ENCODE data around the gene BCDIN3D.
"Not testable (repeated sequence)": the region's sequence is repeated elsewhere in the genome, so short reads cannot be mapped to it uniquely, and the experiment has no call there.

BCDIN3D gene

DNA sequence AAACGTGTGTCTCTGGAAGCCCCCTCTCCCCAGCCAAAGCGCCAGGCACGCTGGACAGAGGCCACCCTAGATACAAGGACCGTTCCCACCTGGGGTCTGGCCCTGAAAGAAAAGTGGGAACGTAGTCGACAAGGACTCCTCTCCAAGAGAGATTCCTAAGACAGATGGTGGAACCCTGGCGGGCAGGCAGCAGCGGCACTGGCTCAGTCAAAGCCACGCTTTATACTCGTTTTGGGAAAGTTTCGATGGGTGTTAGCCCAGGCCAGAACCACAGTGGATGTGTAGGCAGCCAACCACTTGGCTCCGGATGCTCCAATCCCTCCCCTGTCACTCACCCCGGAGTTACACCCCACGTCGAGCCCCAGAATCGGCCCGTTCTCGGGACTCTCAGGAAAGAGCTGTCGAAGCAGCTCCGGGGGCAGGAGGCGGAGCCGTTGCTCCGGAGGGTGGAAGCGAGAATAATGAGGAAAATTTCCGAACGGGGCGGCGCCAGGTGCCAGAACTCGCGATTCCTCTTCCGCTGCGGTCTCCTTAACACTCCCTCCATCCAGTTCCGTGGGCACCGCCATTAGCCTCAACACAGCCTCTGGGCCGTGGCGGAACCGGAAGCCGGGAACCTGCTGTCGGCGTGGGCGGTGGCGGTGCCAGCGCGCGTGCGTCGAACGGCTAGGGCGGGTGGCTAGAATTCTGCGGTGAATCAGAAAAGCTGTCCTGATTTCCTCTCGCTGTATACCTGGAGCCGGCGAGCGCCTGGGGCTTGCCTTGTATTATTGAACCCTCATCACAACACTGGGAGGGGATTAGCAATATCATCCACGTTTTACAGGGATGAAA lies at the start of gene BCDIN3D:
Gene BCDIN3D (minus strand): TSS at position 588 of the 834 bp plus-strand sequence. CDS start 19 bp downstream, at position 569.
- peak; percentile 83 for DNase-seq

GRCh38 chr12:49892084-49892731 lies 49.3 kb upstream of the BCDIN3D start:
- DNase-seq: no peak

DNA sequence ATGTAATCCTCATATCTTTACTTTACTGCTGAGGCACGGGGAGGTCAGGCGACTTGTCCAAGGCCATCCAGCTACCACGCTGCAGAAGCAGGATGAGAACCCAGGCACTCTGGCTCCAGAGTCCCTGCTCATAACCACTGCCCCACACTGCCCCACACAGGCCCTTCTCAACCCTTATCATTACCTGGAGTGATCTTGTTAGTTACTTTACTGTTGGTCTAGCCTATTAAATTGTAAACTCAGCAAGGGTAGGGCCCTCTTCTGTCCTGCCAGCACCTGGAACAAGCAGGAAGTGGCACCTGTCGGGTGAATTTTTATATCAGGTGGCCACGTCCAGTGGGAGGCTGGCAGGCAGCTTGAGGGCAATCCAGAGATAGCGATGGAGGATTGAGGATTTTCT lies 48.6 kb upstream of the BCDIN3D start:
- DNase-seq: peak; percentile 12

GRCh38 chr12:49891012-49891411 lies 48.1 kb upstream of the BCDIN3D start:
- DNase-seq: no peak

- DNase-seq: no peak
These were observed 47.2 kb upstream of the BCDIN3D start for GRCh38 chr12:49890096-49890461.

- no peak for DNase-seq
These were observed 46.6 kb upstream of the BCDIN3D start for GRCh38 chr12:49889361-49890095.

GRCh38 chr12:49888461-49889151 lies 45.7 kb upstream of the BCDIN3D start:
- DNase-seq: peak; percentile 87

DNA sequence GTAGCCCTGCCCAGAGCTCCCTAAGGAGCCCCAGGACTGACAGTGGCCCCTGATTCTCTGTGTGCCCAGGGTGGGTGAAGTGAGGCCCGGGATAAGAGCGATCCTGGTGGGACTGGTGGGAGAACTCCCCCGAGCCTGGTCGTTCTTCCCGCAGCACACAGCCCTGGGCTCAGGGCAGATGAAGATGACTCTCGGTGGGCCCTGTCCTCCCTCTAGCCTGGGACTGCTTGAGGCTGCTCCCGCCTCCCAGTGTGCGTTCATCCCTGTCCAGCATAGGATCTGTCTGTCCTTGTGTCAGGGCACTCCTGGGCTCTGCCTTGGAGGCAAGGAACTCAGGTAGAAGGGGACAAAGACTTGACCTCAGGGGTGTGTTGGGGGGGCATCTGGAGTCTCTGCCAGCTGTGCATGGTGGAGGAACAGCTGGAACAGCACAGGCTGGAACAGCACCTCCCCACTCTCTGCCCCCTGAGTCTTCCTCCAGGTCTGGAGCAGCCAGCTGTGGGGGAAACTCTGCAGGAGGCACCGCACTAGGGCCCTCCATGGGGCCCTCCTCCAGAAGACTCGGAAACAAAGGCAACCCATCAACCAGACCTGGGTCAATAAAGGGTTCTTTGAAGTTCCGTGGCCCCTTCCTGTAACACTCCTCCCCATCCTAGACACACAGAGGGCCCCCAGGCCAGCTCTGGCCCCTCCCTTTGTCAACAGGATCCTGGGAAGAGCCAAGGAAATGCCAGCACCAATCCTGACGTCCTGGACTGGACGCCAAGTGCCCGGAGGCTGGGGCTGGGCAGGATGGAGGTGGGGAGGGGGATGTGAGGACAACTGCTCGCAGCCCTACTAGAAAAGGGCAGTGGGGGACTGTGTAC lies 44.9 kb upstream of the BCDIN3D start:
- no peak for DNase-seq

DNA sequence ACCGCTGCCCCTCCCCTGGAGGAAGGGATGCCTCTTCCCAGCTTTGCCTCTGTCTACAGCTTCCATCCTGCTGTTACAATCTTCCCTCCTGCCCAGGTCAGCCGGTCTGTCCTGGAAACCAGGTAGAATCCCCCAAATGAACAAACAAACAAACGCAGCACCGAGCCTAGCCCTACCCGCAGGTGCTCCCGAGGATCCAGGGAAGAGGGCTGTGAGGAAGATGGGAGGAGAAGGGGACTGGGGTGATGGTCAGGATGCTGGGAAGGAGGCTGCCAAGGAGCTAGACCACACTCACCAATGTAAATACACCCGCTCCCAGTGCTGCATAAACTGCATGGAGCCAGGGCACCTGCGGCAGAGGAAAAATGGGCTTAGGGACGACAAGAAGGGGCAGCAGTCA lies 44.2 kb upstream of the BCDIN3D start:
- no peak for DNase-seq

DNA sequence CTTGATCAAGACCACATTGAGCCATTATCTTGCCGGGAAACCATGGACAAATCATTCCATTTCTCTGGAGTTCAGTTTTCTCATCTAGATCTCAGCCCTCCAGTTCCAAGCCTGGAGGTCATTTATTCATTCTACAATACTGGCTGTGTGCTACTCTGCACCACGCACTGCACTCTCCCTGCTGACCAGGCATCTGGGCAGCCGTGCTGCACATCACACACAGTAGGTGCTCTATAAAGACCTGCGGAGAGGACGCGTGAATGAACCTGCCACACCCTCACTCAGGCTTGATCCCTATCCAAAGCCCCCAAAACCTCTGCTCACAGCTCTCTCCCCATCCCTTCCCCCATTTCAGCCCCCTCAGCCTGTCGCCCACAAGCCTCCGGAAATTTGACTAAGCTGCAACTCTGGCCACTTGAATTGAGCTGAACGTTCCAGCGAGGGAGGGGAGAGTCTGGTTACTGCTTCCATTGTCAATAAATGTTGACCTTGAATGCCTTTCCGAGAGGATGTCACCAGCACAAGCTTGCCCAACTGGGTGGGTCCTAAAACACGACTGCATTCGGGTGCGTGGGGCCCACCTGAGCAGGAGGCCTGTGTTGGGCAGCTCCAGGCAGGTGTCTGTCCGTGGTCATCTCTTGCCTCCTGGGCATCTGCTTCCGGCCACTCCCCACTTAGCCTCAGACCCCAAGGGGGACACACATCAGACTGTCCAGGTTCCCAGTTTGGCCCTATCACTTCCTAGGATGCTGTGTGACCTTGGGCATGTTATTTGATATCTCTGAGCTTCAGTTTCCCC lies 43.0 kb upstream of the BCDIN3D start:
- DNase-seq: peak; percentile 43

- DNase-seq: peak; percentile 23
These were observed 42.2 kb upstream of the BCDIN3D start for GRCh38 chr12:49885118-49885517.

GRCh38 chr12:49882851-49883464 lies 40.1 kb upstream of the BCDIN3D start:
- no peak for DNase-seq

DNA sequence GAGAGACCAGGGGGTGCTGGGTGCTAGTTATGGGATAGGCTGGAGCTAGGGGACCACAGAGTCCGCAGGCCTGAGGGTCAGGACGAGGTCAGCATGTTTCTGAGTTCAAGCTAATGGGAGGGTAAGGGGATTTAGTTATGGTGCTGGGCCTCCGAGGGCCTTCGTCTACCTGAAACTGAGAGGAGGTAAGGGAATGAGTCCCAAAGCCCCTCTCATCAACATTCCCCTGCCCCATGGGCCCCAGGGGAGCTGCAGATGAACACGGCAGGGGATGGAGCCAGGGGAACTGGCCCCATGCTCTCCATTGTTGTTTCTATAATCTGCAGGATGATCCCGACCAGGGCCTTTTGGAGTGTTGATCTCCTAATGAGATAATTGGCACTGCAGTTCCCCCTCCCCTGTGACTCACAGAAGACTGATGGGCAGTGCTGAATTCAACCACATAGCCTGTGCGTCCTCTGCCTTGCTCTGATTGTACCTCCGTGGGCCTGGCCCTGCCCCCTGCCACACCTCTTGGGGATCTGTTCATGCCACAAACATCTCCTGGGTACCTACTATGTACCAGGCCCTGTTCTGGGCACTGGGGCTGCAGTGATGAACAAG lies 39.4 kb upstream of the BCDIN3D start:
- DNase-seq: no peak

DNA sequence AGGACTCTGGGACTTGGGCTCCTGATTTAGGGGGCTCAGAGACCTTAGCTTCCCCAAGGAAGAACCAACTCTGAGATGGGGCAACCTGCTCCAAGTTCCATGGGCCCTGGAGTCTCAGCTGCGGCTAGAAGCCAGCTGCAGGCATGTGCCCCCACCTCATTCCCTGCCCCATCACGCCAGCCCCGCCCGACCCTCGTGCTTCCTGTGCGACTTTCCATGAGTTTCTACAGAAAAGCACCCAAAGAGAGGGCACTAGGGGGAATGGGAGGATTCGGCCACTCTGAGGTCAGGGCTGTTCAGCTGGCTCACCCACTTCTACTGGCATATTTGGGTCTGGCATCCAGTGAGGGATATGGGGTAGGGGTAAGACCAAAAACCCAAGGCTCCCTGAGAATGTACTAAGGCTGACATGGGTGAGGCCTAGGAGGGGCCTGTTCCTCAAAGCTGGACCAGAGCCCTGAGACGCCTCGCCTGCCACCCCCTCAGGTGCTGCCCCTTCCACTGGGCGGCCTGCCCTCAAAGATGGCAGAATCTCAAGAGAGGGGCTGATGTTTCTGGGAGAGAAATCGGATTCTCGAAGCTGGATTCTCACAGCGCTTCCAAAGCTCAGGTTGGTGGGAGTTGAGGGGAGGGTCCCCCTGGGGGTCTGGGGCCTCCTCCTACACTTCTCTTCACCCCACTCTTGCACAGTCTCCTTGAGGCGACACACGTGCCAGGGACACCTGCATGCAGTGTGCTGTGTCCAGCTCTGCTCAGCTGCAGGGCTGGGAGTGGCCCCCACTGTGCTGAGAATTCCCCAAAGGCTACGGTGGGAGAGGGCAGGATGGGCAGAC lies 38.7 kb upstream of the BCDIN3D start:
- no peak for DNase-seq

GRCh38 chr12:49880756-49881414 lies 38.0 kb upstream of the BCDIN3D start:
- DNase-seq: no peak

- not testable (repeated sequence) for DNase-seq
These were observed 36.2 kb upstream of the BCDIN3D start for GRCh38 chr12:49879065-49879464.

DNA sequence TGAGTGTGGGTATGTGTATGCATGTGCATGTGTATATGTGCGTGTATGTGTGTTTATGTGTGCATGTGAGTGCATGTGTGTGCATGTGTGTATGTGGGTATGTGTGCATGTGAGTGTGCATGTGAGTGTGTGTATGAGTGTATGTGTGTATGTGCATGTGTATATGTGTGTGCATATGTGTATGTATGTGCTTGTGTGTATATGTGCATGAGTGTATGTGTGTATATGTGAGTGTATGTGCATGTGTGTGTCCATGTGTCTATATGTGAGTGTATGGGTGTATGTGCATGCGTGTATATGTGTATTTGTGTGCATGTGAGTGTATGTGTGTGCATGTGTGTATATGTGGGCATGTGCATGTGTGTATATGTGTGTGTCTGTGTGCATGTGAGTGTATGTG lies 35.1 kb upstream of the BCDIN3D start:
- no peak for DNase-seq

DNA sequence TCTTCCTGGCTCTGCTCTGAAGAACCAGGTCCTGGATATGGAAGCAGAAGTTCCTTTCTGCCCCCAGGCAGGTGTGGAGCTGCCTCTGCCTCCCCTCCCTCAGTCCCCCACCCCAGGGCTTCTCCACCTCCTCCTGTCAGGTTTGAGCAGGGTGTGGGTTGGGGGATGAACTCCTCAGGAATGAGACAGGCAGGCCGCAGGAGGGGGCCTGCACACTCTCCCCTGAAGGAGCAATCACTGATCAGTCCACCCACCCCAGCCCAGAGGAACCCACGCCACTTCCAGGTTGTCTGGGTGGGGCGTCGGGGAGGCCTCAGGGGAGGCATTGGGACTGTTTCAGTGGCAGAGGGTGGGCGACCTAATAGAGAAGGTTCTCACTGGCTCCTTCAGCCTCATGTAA lies 34.2 kb upstream of the BCDIN3D start:
- no peak for DNase-seq

DNA sequence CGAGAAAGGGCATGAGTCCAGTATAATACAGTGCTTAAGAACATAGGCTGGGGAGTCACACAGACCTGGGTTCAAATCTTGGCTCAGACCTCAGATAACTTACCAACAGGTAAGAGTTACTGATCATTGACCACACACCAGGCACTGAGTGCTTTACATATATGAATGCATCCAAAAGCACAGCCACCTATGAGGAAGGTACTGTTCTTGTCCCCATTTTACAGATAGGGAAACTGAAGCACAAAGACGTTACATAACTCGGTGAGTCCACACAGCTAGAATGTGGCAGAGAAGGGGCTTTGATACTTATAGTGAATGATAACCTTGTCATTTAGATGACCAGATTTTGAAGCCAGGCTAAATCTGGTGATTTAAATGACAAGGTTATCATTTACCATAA lies 33.2 kb upstream of the BCDIN3D start:
- DNase-seq: no peak

Measured in DMS153 (cell line).